Testis (tissue), 3 donors: Measurements from ENCODE around the gene MMP25. TPM values are rescaled to one million over a fixed set of nuclear protein-coding genes. Genes with fewer than 3 reads are reported as not detected.

ENCODE experiments used
- DNase-seq: peaks from one replicate; pipeline ENCODE4 v3.0.0-alpha.2; 2019
- H3K27ac ChIP-seq, 2 donors: fragments of 200-600 bp; sonication (generic); one replicate each; pipeline ENCODE4 v1.5.1; 2019
- H3K27me3 ChIP-seq: fragments of 200-600 bp; sonication (generic); one replicate; pipeline ENCODE4 v1.5.1; 2019
- H3K36me3 ChIP-seq: fragments of 200-600 bp; sonication (generic); one replicate; pipeline ENCODE4 v1.5.1; 2017; ENCODE audit warnings: low read depth; ENCODE audit errors: missing control alignments
- H3K4me1 ChIP-seq: fragments of 200-600 bp; sonication (generic); one replicate; pipeline ENCODE4 v1.5.1; 2019
- H3K4me3 ChIP-seq, 2 donors: fragments of 200-600 bp; sonication (generic); one replicate each; pipeline ENCODE4 v1.5.1; 2017 to 2019
- H3K9me3 ChIP-seq: fragments of 200-600 bp; sonication (generic); one replicate; pipeline ENCODE4 v1.5.1; 2017
- CTCF ChIP-seq, 3 experiments: fragments of 450-650 bp in 2 of 3; fragments of 200-600 bp in 1 of 3; sonication (generic) in 1 of 3; IDR thresholded peaks; one replicate each; pipeline ENCODE4 v1.5.1; 2016 to 2019; ENCODE audit warnings: antibody characterized with exemption in 3 of 3, mild to moderate bottlenecking in 2 of 3, moderate library complexity in 1 of 3
- POLR2A ChIP-seq: fragments of 450-650 bp; IDR thresholded peaks from one replicate; pipeline ENCODE4 v1.6.1; 2017; ENCODE audit warnings: antibody characterized with exemption, mild to moderate bottlenecking, moderate library complexity
- WGBS, 2 donors: methylation state at CpG; one replicate each; pipeline ENCODE4 v1.1.5; 2018; 5-methylcytosine and 5-hydroxymethylcytosine counted together
- intact Hi-C: fragments of 100-400 bp; cut with DNase I; formaldehyde crosslinking; loops from one replicate; pipeline ENCODE4 v1.15.1; 2023; ENCODE audit warnings: low total_unique reads
- polyA plus RNA-seq: library from polyadenylated mRNA; stranded (reverse); fragments of 350-450 nt; fragmentation: Illumina TruSeq; extraction: RNeasy Lipid Tissue Mini Kit (QIAGEN cat#74804); gene quantifications from one replicate; pipeline ENCODE4 v1.2.3, GENCODE V29; 2014; ENCODE audit warnings: low read depth, low replicate concordance; ENCODE audit not compliant: insufficient read depth
- total RNA-seq, 2 donors: library from RNA; depleted of rRNA; stranded (reverse); fragments of >200 nt; gene quantifications; one replicate each; pipeline ENCODE4 v1.2.3, GENCODE V29; 2016

Gene MMP25
- total and polyA plus RNA-seq, 3 donors from 2014 or later, result 0.53 to 1.5 (median 0.62) TPM

- no peaks in the 10 kb centered on the region for H3K36me3 ChIP-seq
- intact Hi-C loops, result no loop called here
- WGBS, 2 donors, result 88 to 94% methylated on average over 18 of the region's 18 CpGs
- no peak for DNase-seq
- no peak overlapping the region for H3K4me3 ChIP-seq
- TF ChIP-seq CTCF (IDR thresholded peaks at IDR 0.05) (no peak), POLR2A (no peak)
- no peaks in the 10 kb centered on the region for H3K27me3 ChIP-seq
- no peaks in the 10 kb centered on the region for H3K9me3 ChIP-seq
- no peak overlapping the region for H3K27ac ChIP-seq
- peaks cover 28% of the 10 kb centered on the region for H3K4me1 ChIP-seq
Observed at GRCh38 chr16:3025032-3026002, 21.0 kb upstream of the MMP25 start.

GRCh38 chr16:3026003-3026378 lies 20.4 kb upstream of the MMP25 start:
- WGBS, 2 donors, result 95 to 96% methylated on average over 8 of the region's 8 CpGs
- TF ChIP-seq CTCF (IDR thresholded peaks at IDR 0.05) (no peak), POLR2A (no peak)
- Histone ChIP-seq H3K27ac (no peak overlapping the region), H3K4me1 (peaks cover 25% of the 10 kb centered on the region), H3K36me3 (no peaks in the 10 kb centered on the region), H3K4me3 (no peak overlapping the region), H3K27me3 (no peaks in the 10 kb centered on the region), H3K9me3 (no peaks in the 10 kb centered on the region)
- DNase-seq, result no peak
- intact Hi-C loops, result no loop called here

- Histone ChIP-seq H3K27ac (no peak overlapping the region), H3K4me3 (no peak overlapping the region), H3K9me3 (no peaks in the 10 kb centered on the region), H3K27me3 (no peaks in the 10 kb centered on the region), H3K36me3 (no peaks in the 10 kb centered on the region), H3K4me1 (peaks cover 18% of the 10 kb centered on the region)
- no peak for TF ChIP-seq POLR2A
- no peak for TF ChIP-seq CTCF (IDR thresholded peaks at IDR 0.05)
- intact Hi-C loops, result no loop called here
- 90 to 94% methylated on average over 24 of the region's 24 CpGs for WGBS, 2 donors
- DNase-seq, result no peak
Observed at GRCh38 chr16:3026609-3027488, 19.5 kb upstream of the MMP25 start.

- 81 to 86% methylated on average over 8 of the region's 8 CpGs for WGBS, 2 donors
- no peak for DNase-seq
- H3K27ac ChIP-seq, result no peak overlapping the region
- no peaks in the 10 kb centered on the region for H3K27me3 ChIP-seq
- H3K4me3 ChIP-seq, result no peak overlapping the region
- intact Hi-C loops, result no loop called here
- peaks cover 12% of the 10 kb centered on the region for H3K4me1 ChIP-seq
- no peaks in the 10 kb centered on the region for H3K9me3 ChIP-seq
- no peak for TF ChIP-seq POLR2A
- no peak for TF ChIP-seq CTCF (IDR thresholded peaks at IDR 0.05)
- no peaks in the 10 kb centered on the region for H3K36me3 ChIP-seq
Observed at GRCh38 chr16:3027489-3027795, 18.9 kb upstream of the MMP25 start.
